Nephron (organoid): Measurements from ENCODE around the gene TIGD3.

Source experiments
- H3K27ac Mint-ChIP-seq, 3 experiments: 2 replicates each; pipeline ENCODE4 v1.8.0; 2020; ENCODE audit warnings: mixed read lengths in 3 of 3, mild to moderate bottlenecking in 2 of 3, moderate library complexity in 1 of 3
- H3K27me3 Mint-ChIP-seq: 2 replicates; pipeline ENCODE4 v1.8.0; 2021; ENCODE audit warnings: low read depth, mild to moderate bottlenecking, moderate library complexity, mixed read lengths
- H3K36me3 Mint-ChIP-seq: 2 replicates; pipeline ENCODE4 v1.8.0; 2020; ENCODE audit warnings: low read depth, mixed read lengths
- H3K4me1 Mint-ChIP-seq: 2 replicates; pipeline ENCODE4 v1.8.0; 2020; ENCODE audit warnings: mixed read lengths
- H3K4me3 Mint-ChIP-seq, 3 experiments: 2 replicates each; pipeline ENCODE4 v1.8.0; 2020; ENCODE audit warnings: mild to moderate bottlenecking in 3 of 3, mixed read lengths in 3 of 3, moderate library complexity in 2 of 3
- H3K9me3 Mint-ChIP-seq: 2 replicates; pipeline ENCODE4 v1.8.0; 2020; ENCODE audit warnings: mixed read lengths
- TF ChIP-seq, protein P1 (sequence below), 3 experiments: fragments of 200-600 bp; sonication (generic); IDR thresholded peaks; one replicate each; pipeline ENCODE4 v1.5.0; 2021; ENCODE audit warnings: antibody characterized with exemption in 3 of 3; ENCODE audit not compliant: unreplicated experiment in 3 of 3

The TIGD3 gene

GRCh38 chr11:65379698-65380459 lies 25.3 kb downstream of the TIGD3 start:
- H3K27ac Mint-ChIP-seq = peak overlapping the region; percentile 67 to 80 (median 68)
- no peaks in the 10 kb centered on the region for H3K9me3 Mint-ChIP-seq
- H3K36me3 Mint-ChIP-seq = no peaks in the 10 kb centered on the region
- TF ChIP-seq, protein P1, sequence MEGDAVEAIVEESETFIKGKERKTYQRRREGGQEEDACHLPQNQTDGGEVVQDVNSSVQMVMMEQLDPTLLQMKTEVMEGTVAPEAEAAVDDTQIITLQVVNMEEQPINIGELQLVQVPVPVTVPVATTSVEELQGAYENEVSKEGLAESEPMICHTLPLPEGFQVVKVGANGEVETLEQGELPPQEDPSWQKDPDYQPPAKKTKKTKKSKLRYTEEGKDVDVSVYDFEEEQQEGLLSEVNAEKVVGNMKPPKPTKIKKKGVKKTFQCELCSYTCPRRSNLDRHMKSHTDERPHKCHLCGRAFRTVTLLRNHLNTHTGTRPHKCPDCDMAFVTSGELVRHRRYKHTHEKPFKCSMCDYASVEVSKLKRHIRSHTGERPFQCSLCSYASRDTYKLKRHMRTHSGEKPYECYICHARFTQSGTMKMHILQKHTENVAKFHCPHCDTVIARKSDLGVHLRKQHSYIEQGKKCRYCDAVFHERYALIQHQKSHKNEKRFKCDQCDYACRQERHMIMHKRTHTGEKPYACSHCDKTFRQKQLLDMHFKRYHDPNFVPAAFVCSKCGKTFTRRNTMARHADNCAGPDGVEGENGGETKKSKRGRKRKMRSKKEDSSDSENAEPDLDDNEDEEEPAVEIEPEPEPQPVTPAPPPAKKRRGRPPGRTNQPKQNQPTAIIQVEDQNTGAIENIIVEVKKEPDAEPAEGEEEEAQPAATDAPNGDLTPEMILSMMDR (IDR thresholded peaks at IDR 0.05; ENCODE audit: unreplicated experiment in 3 of 3) = no peak
- peaks cover 3% of the 10 kb centered on the region for H3K27me3 Mint-ChIP-seq
- H3K4me3 Mint-ChIP-seq = peak overlapping the region in 1 of 3 experiments; percentile 30
- peaks cover 33% of the 10 kb centered on the region for H3K4me1 Mint-ChIP-seq

GRCh38 chr11:65380460-65381119 lies 26.0 kb downstream of the TIGD3 start:
- Mint-ChIP-seq H3K36me3 (no peaks in the 10 kb centered on the region), H3K9me3 (no peaks in the 10 kb centered on the region), H3K27ac (peak overlapping the region; percentile 67 to 95 (median 93)), H3K27me3 (no peaks in the 10 kb centered on the region), H3K4me3 (peak overlapping the region in 1 of 3 experiments; percentile 30), H3K4me1 (peaks cover 35% of the 10 kb centered on the region)
- TF ChIP-seq, protein P1 (IDR thresholded peaks at IDR 0.05; ENCODE audit: unreplicated experiment in 3 of 3) = no peak

DNA sequence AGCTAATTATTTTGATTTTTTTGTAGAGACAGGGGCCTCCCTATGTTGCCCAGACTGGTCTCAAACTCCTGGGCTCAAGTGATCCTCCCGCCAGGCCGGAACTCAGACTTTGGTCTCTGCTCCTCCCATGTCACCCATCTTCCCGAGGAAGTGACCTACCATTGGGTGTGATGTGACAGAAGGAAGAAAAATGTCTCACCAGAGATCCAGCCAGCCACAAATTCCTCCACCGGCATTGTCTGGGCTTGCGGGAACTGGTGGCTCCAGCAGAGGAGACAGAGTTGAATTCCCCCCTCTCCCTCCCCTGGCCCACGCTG lies 27.1 kb downstream of the TIGD3 start:
- Mint-ChIP-seq H3K4me1 (peaks cover 35% of the 10 kb centered on the region), H3K4me3 (peak overlapping the region; percentile 68 to 78 (median 76)), H3K36me3 (no peaks in the 10 kb centered on the region), H3K27ac (peak overlapping the region; percentile 93 to 97 (median 95)), H3K9me3 (no peaks in the 10 kb centered on the region), H3K27me3 (no peaks in the 10 kb centered on the region)
- TF ChIP-seq, protein P1 (IDR thresholded peaks at IDR 0.05; ENCODE audit: unreplicated experiment in 3 of 3) = no peak

- peak within 1 kb of the TSS; percentile 72 to 78 (median 76) for H3K4me3 Mint-ChIP-seq
- peak within 1 kb of the TSS; percentile 93 to 97 (median 95) for H3K27ac Mint-ChIP-seq
- TF ChIP-seq, protein P1 (IDR thresholded peaks at IDR 0.05; ENCODE audit: unreplicated experiment in 3 of 3) = peak; percentile 66 to 73 (median 67)
- H3K36me3 Mint-ChIP-seq = no peaks in the 10 kb centered on the region
- H3K4me1 Mint-ChIP-seq = peaks cover 35% of the 10 kb centered on the region
- H3K27me3 Mint-ChIP-seq = no peaks in the 10 kb centered on the region
- no peaks in the 10 kb centered on the region for H3K9me3 Mint-ChIP-seq
Observed at GRCh38 chr11:65382033-65382803, 27.7 kb downstream of the TIGD3 start, which contains the start of gene SLC25A45. SLC25A45 (minus strand) TSS chr11:65382646; CDS start chr11:65381951, 695 bp downstream.

- Mint-ChIP-seq H3K27ac (peak overlapping the region; percentile 93 to 97 (median 95)), H3K27me3 (no peaks in the 10 kb centered on the region), H3K4me3 (peak overlapping the region; percentile 72 to 78 (median 76)), H3K9me3 (no peaks in the 10 kb centered on the region), H3K36me3 (no peaks in the 10 kb centered on the region), H3K4me1 (peaks cover 35% of the 10 kb centered on the region)
- TF ChIP-seq, protein P1 (IDR thresholded peaks at IDR 0.05; ENCODE audit: unreplicated experiment in 3 of 3) = no peak
Observed at GRCh38 chr11:65382804-65383368, 28.3 kb downstream of the TIGD3 start.
